OCI-LY3 (cell line): ENCODE results near the gene CHMP4B.

Experiments used
- CTCF ChIP-seq: fragments of 200-600, 300-600 bp; sonication (generic); IDR thresholded peaks from 2 replicates; pipeline ENCODE4 v1.5.1; 2014; ENCODE audit warnings: antibody characterized with exemption, low read length, low read depth
- EZH2phosphoT487 ChIP-seq: fragments of 200-600 bp; shearing (Covaris generic); IDR thresholded peaks from 2 replicates; pipeline ENCODE4 v1.6.1; 2018; ENCODE audit warnings: antibody characterized with exemption, mixed run types, low read depth

- no peak for TF ChIP-seq CTCF
- TF ChIP-seq EZH2phosphoT487: no peak
Observed at GRCh38 chr20:33767777-33768138, 43.4 kb upstream of the CHMP4B start.
